GM08714 (cell line): ENCODE results near the gene TGFBRAP1.

Source experiments
- H3K4me3 ChIP-seq: fragments of 200-500 bp; sonication (Bioruptor generic); 2 replicates; pipeline ENCODE4 v1.5.1; 2014; ENCODE audit warnings: mild to moderate bottlenecking, low read length, inconsistent platforms
- ZNF274 ChIP-seq: IDR thresholded peaks from 2 replicates; pipeline ENCODE4 v1.6.1; 2012; ENCODE audit warnings: mild to moderate bottlenecking, low read depth, low read length

TGFBRAP1 gene

DNA sequence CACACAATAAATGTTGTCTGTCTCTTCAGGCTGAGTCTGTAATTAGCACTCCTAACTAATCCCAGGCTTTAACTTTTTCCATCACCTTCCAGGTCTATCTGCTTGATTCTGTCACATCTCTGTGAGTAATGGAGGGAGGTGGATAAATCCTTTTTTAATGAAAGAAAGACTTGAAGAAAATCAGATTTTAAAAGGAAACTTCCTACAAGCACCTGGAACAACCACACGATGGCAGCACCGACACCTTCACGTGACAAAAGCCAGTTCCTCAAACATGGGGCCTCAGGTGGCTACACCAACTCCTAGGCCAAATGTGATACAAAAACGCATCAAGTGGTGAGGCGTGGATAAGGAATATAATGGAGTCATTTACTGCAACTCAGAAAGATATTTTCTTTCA lies 41.8 kb downstream of the TGFBRAP1 start:
- TF ChIP-seq ZNF274, result no peak
- no peak overlapping the region for H3K4me3 ChIP-seq

GRCh38 chr2:105283532-105283931 lies 46.0 kb downstream of the TGFBRAP1 start:
- no peak overlapping the region for H3K4me3 ChIP-seq
- TF ChIP-seq ZNF274, result no peak

DNA sequence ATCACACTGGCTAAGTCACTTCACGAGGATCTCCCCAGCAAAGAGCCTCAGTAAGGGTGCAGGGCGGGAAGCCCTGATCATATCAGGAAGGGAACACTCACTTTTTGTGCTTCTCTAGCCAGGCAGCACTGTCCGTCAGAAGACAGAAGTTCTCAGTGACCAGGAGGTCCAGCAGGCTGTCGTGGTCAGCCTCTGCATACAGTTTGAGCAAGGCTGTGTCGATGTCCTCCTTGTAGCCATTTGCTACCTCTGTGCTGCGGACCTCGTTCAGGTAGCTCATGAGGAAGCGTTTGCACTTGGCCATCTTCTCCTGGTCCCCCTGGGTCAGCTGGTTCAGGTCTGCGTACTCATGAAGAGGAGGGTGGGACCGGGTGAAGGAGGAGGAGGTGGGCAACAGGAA lies 49.3 kb downstream of the TGFBRAP1 start:
- H3K4me3 ChIP-seq, result no peak overlapping the region
- TF ChIP-seq ZNF274, result no peak

DNA sequence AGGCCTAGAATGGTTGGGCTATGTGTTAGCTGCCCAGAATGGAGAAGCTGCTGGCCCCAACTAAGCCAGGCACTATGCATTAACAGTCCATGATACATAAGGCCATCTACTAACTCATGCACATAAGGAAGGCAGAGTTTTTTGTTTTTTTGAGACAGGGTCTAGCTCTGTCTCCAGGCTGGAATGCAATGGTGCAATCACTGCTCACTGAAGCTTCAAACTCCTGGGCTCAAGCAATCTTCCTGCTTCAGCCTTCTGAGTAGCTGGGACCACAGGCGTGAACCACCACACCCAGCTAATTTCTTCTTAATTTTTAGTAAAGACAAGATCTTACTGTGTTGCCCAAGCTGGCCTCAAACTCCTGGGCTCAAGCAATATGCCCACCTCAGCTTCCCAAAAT lies 50.4 kb downstream of the TGFBRAP1 start:
- H3K4me3 ChIP-seq, result no peak overlapping the region
- no peak for TF ChIP-seq ZNF274

DNA sequence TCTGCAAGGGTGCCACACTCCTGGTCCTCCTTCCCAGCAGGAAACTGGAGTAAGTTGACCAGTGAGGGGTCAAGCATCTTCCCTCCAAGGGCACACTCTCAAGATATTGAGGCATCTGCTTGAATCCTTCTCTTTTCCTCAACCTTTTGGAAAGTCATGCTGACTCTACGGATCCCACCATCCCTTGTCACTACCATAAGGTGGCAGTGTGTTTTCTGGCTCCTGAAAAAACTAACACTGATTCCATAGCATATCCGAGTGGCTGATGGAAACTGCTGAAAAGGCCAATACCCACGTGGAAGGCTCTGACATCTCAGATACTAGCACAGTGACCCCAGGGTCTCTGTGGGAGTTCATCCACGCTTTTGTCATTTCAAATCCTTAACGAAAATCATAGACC lies 50.9 kb downstream of the TGFBRAP1 start:
- no peak overlapping the region for H3K4me3 ChIP-seq
- TF ChIP-seq ZNF274, result no peak

DNA sequence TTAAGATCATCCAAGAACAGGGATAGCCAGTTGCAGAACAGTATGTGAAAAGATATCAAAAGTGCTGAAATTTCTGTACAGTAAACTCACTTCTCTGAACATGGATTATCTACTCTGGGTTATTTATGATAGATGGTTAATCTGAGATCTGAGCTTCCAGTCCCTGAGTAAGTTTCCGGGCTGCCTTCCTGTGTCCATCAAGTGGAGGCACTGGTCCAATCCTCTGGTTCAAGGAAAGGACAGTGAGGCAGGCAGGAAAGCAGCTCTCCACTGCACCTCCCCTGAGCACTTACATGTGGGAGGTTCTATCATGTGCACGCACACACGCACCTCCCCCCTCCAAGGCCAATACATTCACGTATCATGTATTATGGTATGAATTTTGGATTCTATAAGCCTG lies 55.5 kb downstream of the TGFBRAP1 start:
- no peak for TF ChIP-seq ZNF274
- no peak overlapping the region for H3K4me3 ChIP-seq

DNA sequence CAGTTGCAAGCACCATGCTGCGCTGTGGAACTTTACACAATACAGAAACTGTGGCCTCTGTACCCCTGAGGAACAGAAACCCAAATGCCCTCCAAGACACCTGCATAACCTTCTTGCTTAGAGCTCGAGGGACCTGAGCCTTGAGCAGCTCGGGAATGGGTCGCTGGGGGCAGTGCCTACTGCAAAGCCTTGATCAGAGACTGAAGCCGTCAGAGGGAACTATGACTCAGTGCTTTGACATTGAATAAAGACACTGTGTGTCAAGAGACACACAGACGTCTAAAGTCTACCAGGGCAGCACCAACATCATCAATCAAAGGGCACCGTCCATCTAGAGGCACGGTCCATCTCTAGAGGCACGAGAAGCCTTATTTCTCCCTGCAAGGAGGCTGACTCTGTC lies 57.4 kb downstream of the TGFBRAP1 start:
- no peak for TF ChIP-seq ZNF274
- H3K4me3 ChIP-seq, result no peak overlapping the region

- H3K4me3 ChIP-seq, result no peak overlapping the region
- no peak for TF ChIP-seq ZNF274
Observed at GRCh38 chr2:105271393-105272045, 58.0 kb downstream of the TGFBRAP1 start.

GRCh38 chr2:105269426-105269825 lies 60.1 kb downstream of the TGFBRAP1 start:
- no peak for TF ChIP-seq ZNF274

GRCh38 chr2:105262651-105263091 lies 66.9 kb downstream of the TGFBRAP1 start:
- H3K4me3 ChIP-seq, result no peak overlapping the region

More at GRCh38 chr2:105269426-105269825, 60.1 kb downstream of the TGFBRAP1 start:
- no peak overlapping the region for H3K4me3 ChIP-seq

DNA sequence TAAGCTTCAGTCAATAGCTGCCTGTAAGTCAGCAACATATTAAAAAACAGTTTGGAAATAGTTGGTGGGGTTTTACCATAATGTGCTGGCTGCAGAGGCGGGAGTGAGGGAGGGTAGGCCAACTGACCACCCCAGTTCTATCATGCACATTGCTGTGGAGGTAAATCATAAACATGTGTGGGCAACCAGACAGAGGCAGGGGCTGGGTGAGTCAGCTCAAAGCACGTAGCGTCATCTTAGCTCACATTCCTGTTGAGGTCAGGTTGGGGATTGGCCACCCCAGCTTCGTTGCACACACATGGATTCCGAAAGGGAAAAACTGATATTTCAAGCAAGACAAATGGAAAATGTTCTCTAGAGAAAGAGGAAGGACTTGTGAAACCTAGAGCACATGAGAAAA lies 68.5 kb downstream of the TGFBRAP1 start:
- no peak for TF ChIP-seq ZNF274
- H3K4me3 ChIP-seq, result no peak overlapping the region

More at GRCh38 chr2:105262651-105263091, 66.9 kb downstream of the TGFBRAP1 start:
- TF ChIP-seq ZNF274, result no peak

GRCh38 chr2:105258835-105259350 lies 70.6 kb downstream of the TGFBRAP1 start:
- no peak overlapping the region for H3K4me3 ChIP-seq
- no peak for TF ChIP-seq ZNF274

- no peak overlapping the region for H3K4me3 ChIP-seq
- no peak for TF ChIP-seq ZNF274
Observed at GRCh38 chr2:105257981-105258380, 71.6 kb downstream of the TGFBRAP1 start.

DNA sequence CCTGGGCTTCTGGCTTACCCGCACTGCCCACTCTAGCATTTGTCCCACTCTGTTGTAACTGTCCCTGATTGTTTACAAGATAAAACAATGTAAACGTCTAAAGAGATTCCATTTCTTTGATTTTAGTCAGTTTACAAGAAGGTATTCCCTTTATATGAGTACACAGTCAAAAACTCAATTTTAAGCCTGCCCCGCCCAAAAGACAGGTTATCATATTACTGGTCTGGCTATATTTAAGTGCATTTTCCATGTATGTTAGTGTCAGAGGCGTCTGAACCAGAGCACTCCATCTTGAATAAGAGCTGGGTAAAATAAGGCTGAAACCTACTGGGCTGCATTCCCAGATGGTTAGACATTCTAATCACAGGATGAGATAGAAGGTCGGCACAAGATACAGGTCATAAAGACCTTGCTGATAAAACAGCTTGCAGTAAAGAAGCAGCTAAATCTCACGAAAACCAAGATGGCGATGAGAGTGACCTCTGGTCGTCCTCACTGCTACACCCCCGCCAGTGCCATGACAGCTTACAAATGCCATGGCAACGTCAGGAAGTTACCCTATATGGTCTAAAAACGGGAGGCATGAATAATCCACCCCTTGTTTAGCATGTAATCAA lies 73.0 kb downstream of the TGFBRAP1 start:
- TF ChIP-seq ZNF274, result no peak

GRCh38 chr2:105255979-105256378 lies 73.6 kb downstream of the TGFBRAP1 start:
- no peak for TF ChIP-seq ZNF274
- H3K4me3 ChIP-seq, result no peak overlapping the region

More for the DNA sequence above, 73.0 kb downstream of the TGFBRAP1 start:
- H3K4me3 ChIP-seq, result no peak overlapping the region

DNA sequence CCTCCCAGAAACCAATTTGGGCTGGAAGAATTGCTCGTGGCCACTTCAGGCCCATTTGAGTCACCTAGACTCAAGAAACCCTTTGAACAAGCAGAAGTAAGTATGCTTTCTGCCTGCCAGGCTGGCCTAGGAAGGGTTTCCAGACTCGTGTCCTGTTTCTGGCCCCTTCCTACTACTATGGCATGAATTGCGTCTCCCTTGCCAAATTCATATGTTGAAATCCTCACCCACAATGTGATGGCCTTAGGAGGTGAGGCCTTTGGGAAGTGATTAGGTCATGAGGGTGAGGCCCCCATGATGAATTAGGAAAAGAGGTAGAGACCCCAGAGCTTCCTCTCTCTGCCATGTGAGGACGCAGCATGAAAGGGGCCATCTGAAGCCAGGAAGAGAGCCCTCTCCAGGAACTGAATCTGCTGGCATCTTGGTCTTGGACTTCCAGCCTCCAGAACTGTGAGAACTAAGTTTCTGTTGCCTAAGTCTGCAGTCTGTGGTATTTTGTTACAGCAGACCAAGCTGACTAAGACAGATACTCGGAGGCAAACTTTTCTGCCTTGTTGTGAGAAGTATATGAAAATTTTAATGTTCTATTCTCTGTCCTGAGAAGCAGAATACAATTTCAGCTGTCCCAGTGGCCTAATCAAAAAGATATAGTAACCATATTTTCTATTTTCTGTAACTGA lies 74.9 kb downstream of the TGFBRAP1 start:
- TF ChIP-seq ZNF274, result no peak
- H3K4me3 ChIP-seq, result no peak overlapping the region
